HG03565 (cell line): ENCODE data around the gene ZNF792.
"Not testable (repeated sequence)": the region's sequence is repeated elsewhere in the genome, so short reads cannot be mapped to it uniquely, and the experiment has no call there.

Source experiments
- ATAC-seq: cut with Tn5 transposase; IDR thresholded peaks from one replicate; pipeline ENCODE4 v1.9.1; 2021; ENCODE audit warnings: mild to moderate bottlenecking, moderate library complexity; ENCODE audit not compliant: unreplicated experiment

The ZNF792 gene

DNA sequence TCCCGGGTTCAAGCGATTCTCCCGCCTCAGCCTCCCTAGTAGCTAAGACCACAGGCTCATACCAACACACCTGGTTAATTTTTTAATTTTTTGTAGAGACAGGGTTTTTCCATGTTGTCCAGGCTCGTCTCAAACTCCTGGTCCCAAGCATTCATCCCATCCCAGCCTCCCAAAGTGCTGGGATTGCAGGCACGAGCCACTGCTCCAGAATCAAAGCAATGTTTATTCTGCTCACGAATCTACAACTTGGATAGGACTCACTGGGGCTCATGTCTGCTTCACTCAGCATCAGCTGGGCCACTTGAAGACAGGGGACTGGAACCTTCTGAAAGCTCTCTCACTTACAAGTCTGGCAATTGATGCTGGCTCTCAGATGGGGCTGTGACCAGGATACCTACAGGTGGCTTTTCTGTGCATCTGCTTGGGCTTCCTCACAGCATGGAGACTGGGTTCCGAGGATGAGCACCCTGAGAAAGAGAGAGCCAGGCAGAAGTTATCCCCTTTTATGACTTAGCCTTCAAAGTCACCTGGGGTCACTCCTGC lies 8.2 kb upstream of the ZNF792 start:
- no peak for ATAC-seq

- ATAC-seq: not testable (repeated sequence)
Measured at GRCh38 chr19:34970185-34970780, 6.3 kb upstream of the ZNF792 start.

- ATAC-seq: no peak
Measured at GRCh38 chr19:34969721-34970120, 5.7 kb upstream of the ZNF792 start.

GRCh38 chr19:34967551-34967950 lies 3.5 kb upstream of the ZNF792 start:
- ATAC-seq: no peak

GRCh38 chr19:34965505-34965904 lies 1.5 kb upstream of the ZNF792 start:
- not testable (repeated sequence) for ATAC-seq

GRCh38 chr19:34964598-34964997 lies 569 bp upstream of the ZNF792 start:
- ATAC-seq: no peak

- ATAC-seq: no peak
Measured at GRCh38 chr19:34962687-34963572, 1.1 kb downstream of the ZNF792 start.

DNA sequence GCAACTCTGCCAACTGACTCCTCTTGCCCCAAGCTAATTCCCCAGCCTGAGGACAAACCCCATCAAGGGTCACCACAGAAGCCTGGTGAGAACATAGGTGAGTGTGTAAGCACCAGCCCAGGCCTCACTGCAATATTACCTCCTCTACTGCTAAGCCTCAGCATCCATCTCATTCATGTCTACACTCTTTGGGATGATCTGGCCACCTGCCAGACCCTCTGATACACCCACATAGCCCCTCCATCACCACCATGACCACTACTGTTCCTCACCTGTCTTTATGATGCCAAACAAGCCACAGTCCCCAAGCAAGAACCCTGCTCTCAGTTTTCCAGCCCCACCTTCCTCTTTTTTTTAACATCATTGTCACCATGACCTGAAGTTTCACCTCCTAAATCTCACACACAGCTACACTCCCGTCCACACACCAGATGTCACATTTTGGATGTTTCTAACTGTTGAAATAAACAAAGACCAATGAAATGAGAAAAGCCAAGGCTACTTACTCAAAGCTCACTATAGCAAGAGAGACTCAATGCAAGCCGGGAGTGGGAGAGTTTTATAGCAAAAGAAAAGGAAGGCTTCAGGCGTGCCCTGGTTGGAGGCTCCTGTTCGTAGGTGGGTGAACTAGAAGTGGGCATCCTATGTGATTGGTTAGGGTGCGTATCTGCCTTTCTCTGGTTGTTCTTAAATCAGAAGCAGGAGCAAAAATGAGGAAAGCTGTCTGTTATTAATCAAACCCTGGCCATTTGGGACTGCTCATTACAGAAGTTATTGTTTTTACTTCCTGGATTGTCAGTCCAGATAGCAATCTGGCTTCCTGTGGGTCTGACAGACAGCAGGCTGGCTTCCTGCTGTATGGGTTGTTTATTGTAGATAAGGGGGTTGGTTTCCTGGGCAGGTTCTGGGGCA lies 2.0 kb downstream of the ZNF792 start:
- no peak for ATAC-seq

GRCh38 chr19:34960940-34961679 lies 2.9 kb downstream of the ZNF792 start:
- ATAC-seq: no peak

DNA sequence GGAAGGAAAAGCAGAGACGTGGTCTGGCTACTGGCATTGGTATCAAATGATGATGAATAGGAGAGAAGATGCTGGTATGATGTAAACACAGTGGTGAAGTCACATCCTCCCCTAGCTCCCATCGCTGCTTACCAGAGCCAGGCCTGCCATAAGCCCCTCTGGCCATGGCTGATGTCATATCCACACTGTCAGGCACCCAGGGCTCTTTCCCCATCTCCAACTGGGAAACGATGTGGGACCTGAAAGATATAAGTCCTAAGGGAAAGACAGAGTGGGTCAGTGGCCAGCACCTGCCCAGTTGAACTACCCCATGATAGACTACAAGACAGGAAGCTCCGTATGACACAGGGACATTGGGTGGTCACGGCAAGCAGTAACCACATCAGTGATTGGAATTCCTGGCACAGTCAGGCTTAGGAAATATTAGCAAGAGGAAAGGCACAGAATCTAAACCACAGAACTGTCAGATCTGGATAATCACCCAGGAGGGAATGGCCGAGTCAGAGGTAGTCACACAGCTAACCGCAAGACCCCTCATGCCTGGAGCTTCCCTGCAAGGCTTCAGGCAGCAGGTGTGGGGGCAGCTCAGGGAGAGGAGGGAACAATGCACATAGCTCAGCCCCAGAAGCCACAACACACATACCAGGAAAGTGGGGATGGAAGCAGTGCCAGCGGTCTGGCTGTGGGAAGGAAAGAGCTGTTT lies 3.8 kb downstream of the ZNF792 start:
- ATAC-seq: no peak

DNA sequence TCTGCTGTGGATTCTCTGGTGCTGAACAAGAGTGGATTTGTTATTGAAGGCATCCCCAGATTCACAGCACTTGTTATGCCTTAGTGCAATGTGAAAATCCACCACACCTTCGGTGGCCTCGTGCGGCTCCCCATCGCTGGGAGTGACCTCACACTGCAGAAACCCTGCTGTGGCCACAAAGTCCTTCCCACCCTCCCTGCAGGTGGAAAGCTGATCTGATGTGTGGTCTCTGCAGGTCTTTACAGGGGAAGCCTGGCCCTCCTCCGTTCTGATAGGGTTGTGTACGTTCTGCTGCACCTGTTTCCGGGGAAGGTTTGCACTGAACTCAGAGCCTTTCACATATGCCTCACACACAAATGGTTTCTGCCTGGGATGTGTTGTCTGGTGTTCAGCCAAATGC lies 5.0 kb downstream of the ZNF792 start:
- no peak for ATAC-seq

DNA sequence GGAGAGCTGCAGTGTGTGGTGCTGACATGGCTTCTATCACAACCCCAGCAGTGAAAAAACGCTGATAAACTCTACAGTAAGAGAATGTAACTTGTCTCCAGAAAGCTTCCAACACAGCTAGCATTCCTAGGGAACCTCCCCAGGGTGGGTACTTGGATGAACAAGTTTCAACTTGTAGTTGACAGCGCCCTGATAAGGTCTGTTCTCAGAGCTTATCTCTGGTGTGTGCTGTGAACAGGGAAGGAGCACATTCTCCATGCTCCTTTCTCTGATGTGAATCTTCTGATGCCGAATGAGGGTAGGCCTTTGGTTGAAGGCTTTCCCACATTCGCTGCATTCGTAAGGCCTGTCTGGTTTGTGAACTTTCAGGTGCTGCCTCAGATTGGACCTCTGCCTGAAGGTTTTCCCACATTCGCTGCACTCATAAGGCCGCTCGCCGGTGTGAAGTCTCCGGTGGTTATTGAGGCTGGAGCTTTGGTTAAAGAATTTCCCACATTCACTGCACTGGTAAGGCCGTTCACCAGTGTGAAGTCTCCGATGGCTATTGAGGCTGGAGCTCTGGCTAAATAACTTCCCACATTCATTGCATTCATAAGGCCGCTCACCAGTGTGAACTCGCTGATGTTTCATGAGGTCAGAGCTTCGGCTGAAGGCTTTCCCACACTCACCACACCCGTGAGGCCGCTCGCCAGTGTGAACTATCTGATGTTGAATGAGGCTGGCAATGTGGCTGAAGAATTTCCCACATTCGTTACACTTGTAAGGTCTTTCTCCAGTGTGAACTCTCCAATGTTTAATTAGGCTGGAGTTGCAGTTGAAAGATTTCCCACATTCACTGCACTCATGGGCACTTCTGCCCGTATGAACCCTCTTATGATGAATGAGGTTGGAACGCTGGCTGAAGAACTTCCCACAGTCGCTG lies 5.9 kb downstream of the ZNF792 start:
- ATAC-seq: no peak

GRCh38 chr19:34953092-34953491 lies 10.9 kb downstream of the ZNF792 start:
- no peak for ATAC-seq

DNA sequence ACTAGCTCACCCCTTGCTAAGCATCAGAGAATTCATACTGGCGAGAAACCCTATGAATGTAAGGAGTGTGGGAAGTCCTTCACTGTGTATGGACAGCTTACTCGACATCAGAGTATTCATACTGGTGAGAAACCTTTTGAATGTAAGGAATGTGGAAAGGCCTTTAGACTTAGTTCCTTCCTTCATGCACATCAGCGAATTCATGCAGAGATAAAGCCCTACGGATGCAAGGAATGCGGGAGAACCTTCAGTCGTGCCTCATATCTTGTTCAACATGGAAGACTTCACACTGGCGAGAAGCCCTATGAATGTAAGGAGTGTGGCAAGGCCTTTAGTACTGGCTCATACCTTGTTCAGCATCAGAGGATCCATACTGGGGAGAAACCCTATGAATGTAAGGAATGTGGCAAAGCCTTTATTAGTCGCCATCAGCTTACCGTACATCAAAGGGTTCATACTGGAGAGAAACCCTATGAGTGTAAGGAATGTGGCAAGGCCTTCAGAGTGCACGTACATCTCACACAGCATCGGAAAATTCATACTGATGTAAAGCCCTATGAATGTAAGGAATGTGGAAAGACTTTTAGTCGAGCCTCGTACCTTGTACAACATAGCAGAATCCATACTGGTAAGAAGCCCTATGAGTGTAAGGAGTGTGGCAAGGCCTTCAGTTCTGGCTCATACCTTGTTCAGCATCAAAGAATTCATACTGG lies 20.0 kb downstream of the ZNF792 start:
- ATAC-seq: no peak

GRCh38 chr19:34938886-34939285 lies 25.1 kb downstream of the ZNF792 start:
- no peak for ATAC-seq

DNA sequence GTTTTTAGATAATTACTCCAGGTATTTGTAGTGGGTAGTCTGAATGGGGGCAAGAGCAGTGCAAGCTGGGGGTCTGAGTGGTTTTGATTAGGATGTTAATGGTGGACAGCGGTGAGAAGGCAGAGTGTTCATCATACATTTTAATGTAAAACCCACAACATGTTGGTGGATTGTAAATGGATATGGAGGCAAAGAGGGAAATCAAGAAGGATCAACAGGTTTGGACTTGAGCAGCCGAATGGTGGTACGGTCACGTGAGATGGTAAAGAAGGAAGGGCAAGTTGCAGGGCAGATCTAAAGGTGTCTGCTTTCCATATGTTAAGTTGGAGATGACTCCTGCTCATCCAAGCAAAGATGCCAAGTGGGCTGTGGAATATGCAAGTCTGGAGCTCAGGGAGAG lies 27.8 kb downstream of the ZNF792 start:
- no peak for ATAC-seq

DNA sequence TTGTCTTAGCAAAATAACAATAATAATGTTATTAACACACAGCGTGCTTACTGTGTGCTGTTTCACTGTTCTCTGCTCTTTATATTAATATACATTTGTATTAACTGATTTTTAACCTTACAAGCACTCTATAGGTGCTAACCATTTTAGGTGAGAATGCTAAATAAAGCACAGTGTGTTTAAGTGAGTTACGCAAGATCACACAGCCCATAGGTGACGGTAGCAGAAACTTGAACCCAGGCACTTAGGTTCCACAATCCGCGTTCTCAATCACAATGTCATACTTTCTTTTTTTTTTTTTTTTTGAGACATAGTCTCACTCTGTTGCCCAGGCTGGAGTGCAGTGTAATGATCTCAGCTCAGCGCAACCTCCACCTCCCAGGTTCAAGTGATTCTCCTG lies 31.5 kb downstream of the ZNF792 start:
- ATAC-seq: no peak
